Activated CD8-positive, alpha-beta T cell treated with anti-CD3 and anti-CD28 coated beads for 36 hours (primary cell): ENCODE data around the gene CEP57. TPM values are rescaled to one million over a fixed set of nuclear protein-coding genes. Genes with fewer than 3 reads are reported as not detected.

Experiments used
- ATAC-seq: fragments of 200-7000 bp; cut with Tn5 transposase; one replicate; pipeline ENCODE4 v1.10.0; 2021; ENCODE audit warnings: mild to moderate bottlenecking, moderate library complexity
- CTCF ChIA-PET: fragments of 350-600 bp; sonication (Branson Sonifier 250); formaldehyde crosslinking; loops from one replicate; lab custom pipeline; 2021; ENCODE audit warnings: antibody characterized with exemption; lab: Charles Lee
- POLR2A ChIA-PET: fragments of 350-600 bp; sonication (Branson Sonifier 250); formaldehyde crosslinking; loops from one replicate; lab custom pipeline; 2021; ENCODE audit warnings: antibody characterized with exemption; lab: Charles Lee
- DNase-seq: peaks from one replicate; pipeline ENCODE4 v3.0.0-alpha.2; 2020
- H3K27ac Mint-ChIP-seq: one replicate; pipeline ENCODE4 v1.8.0; 2021; ENCODE audit warnings: mild to moderate bottlenecking, mixed read lengths
- H3K27me3 Mint-ChIP-seq: one replicate; pipeline ENCODE4 v1.8.0; 2021; ENCODE audit warnings: mixed read lengths
- H3K36me3 Mint-ChIP-seq: one replicate; pipeline ENCODE4 v1.8.0; 2021; ENCODE audit warnings: low read depth, mixed read lengths
- H3K4me1 Mint-ChIP-seq: one replicate; pipeline ENCODE4 v1.8.0; 2021; ENCODE audit warnings: low read depth, mixed read lengths
- H3K4me3 Mint-ChIP-seq: one replicate; pipeline ENCODE4 v1.8.0; 2021; ENCODE audit warnings: mild to moderate bottlenecking, moderate library complexity, mixed read lengths
- H3K9me3 Mint-ChIP-seq: one replicate; pipeline ENCODE4 v1.8.0; 2021; ENCODE audit warnings: mixed read lengths
- intact Hi-C: fragments of 100-400 bp; cut with micrococcal nuclease; formaldehyde crosslinking; loops from one replicate; pipeline ENCODE4 v1.10.0; 2022
- total RNA-seq, 2 experiments: library from RNA; stranded (reverse); gene quantifications; one replicate each; pipeline ENCODE4 v1.2.3, GENCODE V29; 2021
- TF ChIP-seq, protein P1 (sequence below): fragments of 200-600 bp; IDR thresholded peaks from one replicate; pipeline ENCODE4 v1.8.0; 2022; ENCODE audit warnings: antibody characterized with exemption, mild to moderate bottlenecking

CEP57 gene
- total RNA-seq, 2 experiments from 2014 or later: 123 to 124 TPM

DNA sequence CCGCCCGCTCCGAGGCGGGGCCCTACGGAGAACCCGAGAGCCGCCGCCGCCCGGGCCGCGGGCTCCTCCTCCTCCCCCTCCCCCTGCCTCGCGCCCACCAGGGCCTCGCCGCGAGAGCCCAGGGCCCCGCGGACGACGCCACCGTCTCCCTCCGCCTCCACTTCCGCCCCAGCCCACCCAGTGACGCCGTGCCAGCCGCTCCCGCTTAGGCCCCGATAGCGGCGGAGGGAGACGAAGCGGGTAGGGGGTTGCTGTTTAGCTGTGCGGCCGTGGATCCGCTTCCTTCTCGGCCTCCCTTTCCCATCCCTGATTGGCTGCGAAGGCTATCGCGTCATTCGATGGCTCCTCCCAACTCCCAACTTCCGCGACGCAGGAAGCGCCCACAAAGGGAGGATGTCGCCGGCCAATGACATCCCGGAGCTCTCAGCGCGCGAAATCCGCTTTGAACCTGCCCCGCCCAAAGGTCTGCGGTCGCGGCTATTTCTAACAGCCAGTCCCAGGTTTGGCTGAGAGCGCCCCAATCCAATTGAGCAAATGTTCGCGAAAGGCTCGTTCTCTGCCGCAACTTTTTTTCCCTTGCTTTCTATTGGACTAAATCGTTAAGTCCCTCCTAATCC, 684 bp upstream of the CEP57 start, which contains the start of gene FAM76B:
TSS of gene FAM76B (minus strand) at position 277 of the 617 bp plus-strand sequence. CDS start 304 bp downstream, outside the sequence.
- peak within 1 kb of the TSS; percentile 100 for H3K27ac Mint-ChIP-seq
- ChIA-PET CTCF (interaction anchor here (0.7 to 3.5 kb wide), 7 partner anchors 21 to 696 kb away, joined by 3 to 17 read pairs (median 4); partner anchors contain the start of gene MAML2), POLR2A (interaction anchor here (0.7 to 2.4 kb wide), 17 partner anchors 14 to 814 kb away, joined by 3 to 10 read pairs (median 4); partner anchors contain the start of genes CCDC82, JRKL and SESN3)
- TF ChIP-seq, protein P1, sequence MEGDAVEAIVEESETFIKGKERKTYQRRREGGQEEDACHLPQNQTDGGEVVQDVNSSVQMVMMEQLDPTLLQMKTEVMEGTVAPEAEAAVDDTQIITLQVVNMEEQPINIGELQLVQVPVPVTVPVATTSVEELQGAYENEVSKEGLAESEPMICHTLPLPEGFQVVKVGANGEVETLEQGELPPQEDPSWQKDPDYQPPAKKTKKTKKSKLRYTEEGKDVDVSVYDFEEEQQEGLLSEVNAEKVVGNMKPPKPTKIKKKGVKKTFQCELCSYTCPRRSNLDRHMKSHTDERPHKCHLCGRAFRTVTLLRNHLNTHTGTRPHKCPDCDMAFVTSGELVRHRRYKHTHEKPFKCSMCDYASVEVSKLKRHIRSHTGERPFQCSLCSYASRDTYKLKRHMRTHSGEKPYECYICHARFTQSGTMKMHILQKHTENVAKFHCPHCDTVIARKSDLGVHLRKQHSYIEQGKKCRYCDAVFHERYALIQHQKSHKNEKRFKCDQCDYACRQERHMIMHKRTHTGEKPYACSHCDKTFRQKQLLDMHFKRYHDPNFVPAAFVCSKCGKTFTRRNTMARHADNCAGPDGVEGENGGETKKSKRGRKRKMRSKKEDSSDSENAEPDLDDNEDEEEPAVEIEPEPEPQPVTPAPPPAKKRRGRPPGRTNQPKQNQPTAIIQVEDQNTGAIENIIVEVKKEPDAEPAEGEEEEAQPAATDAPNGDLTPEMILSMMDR: no peak
- DNase-seq (peak; percentile 99), ATAC-seq (peak; percentile 81)
- peaks cover 56% of the 10 kb centered on the region for H3K36me3 Mint-ChIP-seq
- H3K4me3 Mint-ChIP-seq: peak within 1 kb of the TSS; percentile 98
- H3K9me3 Mint-ChIP-seq: no peaks in the 10 kb centered on the region
- peaks cover 50% of the 10 kb centered on the region for H3K4me1 Mint-ChIP-seq
- H3K27me3 Mint-ChIP-seq: no peaks in the 10 kb centered on the region
- intact Hi-C loops: no loop called here

DNA sequence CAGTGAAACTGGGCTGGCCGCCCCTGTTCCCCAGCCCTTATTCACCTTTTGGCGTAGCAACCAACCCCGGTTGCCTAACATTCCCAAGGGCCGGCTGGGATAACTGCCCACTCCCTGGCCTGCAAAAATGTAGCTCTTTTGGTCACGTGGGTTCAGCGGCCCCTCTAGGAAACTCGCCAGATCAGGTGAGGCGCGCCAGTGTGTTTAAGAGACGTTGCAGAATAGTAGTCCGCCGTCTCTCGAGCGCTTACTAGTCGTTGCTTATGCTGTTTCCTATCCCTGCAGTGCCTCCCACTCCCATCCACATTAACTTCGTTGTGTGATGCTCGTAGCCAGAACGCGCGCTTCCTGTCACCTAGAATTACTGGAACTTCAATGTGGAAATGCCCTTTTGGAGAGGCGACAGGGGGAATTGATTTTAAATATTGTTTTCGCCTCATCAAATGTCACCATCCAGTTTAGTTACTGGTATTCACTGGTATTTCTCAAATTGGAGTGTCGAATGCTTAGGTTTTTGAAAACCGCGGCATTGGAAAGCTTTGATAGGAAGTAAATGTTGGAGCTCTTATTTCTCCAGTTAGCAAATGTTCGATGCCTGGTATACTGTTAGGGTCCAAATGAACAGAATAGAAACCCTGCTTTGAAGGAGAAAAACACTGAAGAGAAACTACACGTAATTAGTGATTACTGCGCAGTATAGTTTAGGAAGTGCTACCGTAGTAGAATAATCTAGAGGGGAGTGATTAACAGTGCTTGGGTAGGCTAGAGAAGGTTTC, 823 bp downstream of the CEP57 start:
- DNase-seq (peak; percentile 84), ATAC-seq (no peak)
- H3K27ac Mint-ChIP-seq: peak overlapping the region; percentile 100
- CTCF ChIA-PET: interaction anchor here (0.5 to 3.5 kb wide), 11 partner anchors 9 to 1635 kb away, joined by 3 to 17 read pairs (median 3); partner anchors contain the start of gene SRSF8
- H3K4me3 Mint-ChIP-seq: peak overlapping the region; percentile 98
- intact Hi-C loops: no loop called here
- no peaks in the 10 kb centered on the region for H3K9me3 Mint-ChIP-seq
- POLR2A ChIA-PET: interaction anchor here (0.6 to 2.4 kb wide), 13 partner anchors 9 to 723 kb away, joined by 3 to 10 read pairs (median 3); partner anchors contain the start of genes CCDC82, ENDOD1 and JRKL
- H3K4me1 Mint-ChIP-seq: peaks cover 50% of the 10 kb centered on the region
- H3K27me3 Mint-ChIP-seq: no peaks in the 10 kb centered on the region
- peaks cover 48% of the 10 kb centered on the region for H3K36me3 Mint-ChIP-seq
- TF ChIP-seq, protein P1: no peak

DNA sequence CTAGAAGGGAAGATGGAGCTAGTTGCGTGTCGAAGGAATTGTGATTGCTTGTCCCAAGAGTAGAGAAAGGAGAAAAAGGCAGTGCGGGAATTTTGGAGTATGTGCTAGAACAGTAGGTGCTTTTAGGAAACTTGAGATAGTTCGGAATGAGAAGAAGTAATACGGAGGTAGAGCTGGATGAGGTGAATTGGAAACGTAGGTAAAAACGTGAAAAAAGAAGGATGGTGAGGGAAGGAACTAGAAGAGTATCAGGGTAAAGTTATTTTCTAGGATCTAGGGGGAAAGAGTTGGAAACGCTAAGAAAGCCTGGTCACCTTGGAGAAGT, 1.4 kb downstream of the CEP57 start:
- POLR2A ChIA-PET: interaction anchor here (0.8 to 1.5 kb wide), 3 partner anchors 10 to 707 kb away, joined by 3 to 6 read pairs (median 5); partner anchors contain the start of gene ENDOD1
- ATAC-seq: no peak

DNA sequence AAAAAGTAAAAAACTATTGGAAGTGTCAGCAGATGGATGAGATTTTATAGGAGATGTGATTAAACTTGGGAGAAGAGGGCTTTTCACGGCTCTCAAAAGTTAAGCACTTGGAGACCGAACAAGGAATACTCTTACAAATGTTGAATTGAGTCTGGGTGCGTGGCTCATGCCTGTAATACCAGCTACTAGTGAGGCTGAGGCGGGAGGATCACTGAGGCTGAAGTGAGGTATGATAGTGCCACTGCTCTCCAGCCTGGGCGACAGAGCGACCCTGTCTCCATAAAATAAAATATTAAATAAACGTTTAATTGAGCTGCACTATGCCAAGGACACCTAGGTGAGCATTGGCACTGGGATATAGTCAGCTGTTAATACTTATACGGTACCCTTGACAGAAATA, 1.9 kb downstream of the CEP57 start:
- ChIA-PET POLR2A (interaction anchor here (0.8 to 1.5 kb wide), 2 partner anchors 10 to 703 kb away, joined by 3 to 5 read pairs; partner anchors contain the start of gene ENDOD1), CTCF (interaction anchor here (0.8 to 1.9 kb wide), 4 partner anchors 8 to 42 kb away, joined by 3 to 6 read pairs (median 4); no protein-coding TSS in a partner anchor)
- no peaks in the 10 kb centered on the region for H3K27me3 Mint-ChIP-seq
- H3K4me1 Mint-ChIP-seq: peaks cover 50% of the 10 kb centered on the region
- H3K36me3 Mint-ChIP-seq: peaks cover 42% of the 10 kb centered on the region
- peak overlapping the region; percentile 98 for H3K4me3 Mint-ChIP-seq
- DNase-seq (no peak), ATAC-seq (no peak)
- H3K9me3 Mint-ChIP-seq: no peaks in the 10 kb centered on the region
- TF ChIP-seq, protein P1: no peak
- peak overlapping the region; percentile 100 for H3K27ac Mint-ChIP-seq
- intact Hi-C loops: no loop called here

More for the DNA sequence above, 1.4 kb downstream of the CEP57 start:
- Mint-ChIP-seq H3K27ac (peak overlapping the region; percentile 100), H3K4me1 (peaks cover 52% of the 10 kb centered on the region), H3K9me3 (no peaks in the 10 kb centered on the region), H3K4me3 (peak overlapping the region; percentile 98), H3K27me3 (no peaks in the 10 kb centered on the region), H3K36me3 (peaks cover 44% of the 10 kb centered on the region)
- DNase-seq: no peak
- TF ChIP-seq, protein P1: no peak
- CTCF ChIA-PET: interaction anchor here (0.5 to 3.5 kb wide), 7 partner anchors 8 to 1635 kb away, joined by 3 to 17 read pairs (median 3); no protein-coding TSS in a partner anchor
- intact Hi-C loops: no loop called here
